Breast epithelium (tissue), 3 donors: ENCODE measurements around the gene METTL9.

Experiments used
- POLR2A ChIP-seq: fragments of 450-650 bp; IDR thresholded peaks from one replicate; pipeline ENCODE4 v1.6.1; 2016; ENCODE audit warnings: antibody characterized with exemption, mild to moderate bottlenecking, moderate library complexity
- POLR2AphosphoS5 ChIP-seq, 3 donors: sonication (generic); formaldehyde crosslinking; IDR thresholded peaks; one replicate each; pipeline ENCODE4 v1.6.1; 2017; ENCODE audit warnings: antibody characterized with exemption in 3 of 3
- TF ChIP-seq, protein P1 (sequence below), 3 donors: fragments of 450-650 bp; IDR thresholded peaks; one replicate each; pipeline ENCODE4 v1.5.1; 2016 to 2017; ENCODE audit warnings: antibody characterized with exemption in 3 of 3, mild to moderate bottlenecking in 3 of 3, moderate library complexity in 3 of 3

- TF ChIP-seq, protein P1, sequence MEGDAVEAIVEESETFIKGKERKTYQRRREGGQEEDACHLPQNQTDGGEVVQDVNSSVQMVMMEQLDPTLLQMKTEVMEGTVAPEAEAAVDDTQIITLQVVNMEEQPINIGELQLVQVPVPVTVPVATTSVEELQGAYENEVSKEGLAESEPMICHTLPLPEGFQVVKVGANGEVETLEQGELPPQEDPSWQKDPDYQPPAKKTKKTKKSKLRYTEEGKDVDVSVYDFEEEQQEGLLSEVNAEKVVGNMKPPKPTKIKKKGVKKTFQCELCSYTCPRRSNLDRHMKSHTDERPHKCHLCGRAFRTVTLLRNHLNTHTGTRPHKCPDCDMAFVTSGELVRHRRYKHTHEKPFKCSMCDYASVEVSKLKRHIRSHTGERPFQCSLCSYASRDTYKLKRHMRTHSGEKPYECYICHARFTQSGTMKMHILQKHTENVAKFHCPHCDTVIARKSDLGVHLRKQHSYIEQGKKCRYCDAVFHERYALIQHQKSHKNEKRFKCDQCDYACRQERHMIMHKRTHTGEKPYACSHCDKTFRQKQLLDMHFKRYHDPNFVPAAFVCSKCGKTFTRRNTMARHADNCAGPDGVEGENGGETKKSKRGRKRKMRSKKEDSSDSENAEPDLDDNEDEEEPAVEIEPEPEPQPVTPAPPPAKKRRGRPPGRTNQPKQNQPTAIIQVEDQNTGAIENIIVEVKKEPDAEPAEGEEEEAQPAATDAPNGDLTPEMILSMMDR (IDR thresholded peaks at IDR 0.05) = no peak
- TF ChIP-seq POLR2A = no peak
- no peak for TF ChIP-seq POLR2AphosphoS5 (IDR thresholded peaks at IDR 0.05)
Observed at GRCh38 chr16:21619765-21620425, 20.5 kb downstream of the METTL9 start.
